Brain pericyte (primary cell): ENCODE results near the gene CAPN8.

Experiments used
- DNase-seq: peaks from one replicate; pipeline ENCODE4 v3.0.0-alpha.2; 2012; ENCODE audit warnings: low read depth, low spot score

The CAPN8 gene

DNA sequence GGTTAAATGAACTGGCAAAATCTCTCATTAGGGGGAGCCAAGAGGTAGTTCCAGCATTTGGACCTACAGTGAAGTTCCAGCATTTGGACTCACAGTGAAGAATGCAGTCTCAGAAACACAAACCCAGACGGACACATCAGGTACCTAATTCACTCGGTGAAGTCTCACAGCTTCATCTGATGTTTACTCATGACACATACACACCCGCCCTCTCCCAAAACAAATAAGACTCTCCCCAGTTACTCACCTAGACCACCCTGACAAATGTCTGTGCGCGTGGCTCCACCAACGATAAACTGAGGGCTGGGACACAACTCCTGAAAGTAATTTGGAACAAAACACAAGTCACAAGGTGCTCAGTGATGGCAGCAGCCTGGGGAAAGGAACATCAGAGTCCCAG, 11.4 kb downstream of the CAPN8 start:
- DNase-seq: no peak

DNA sequence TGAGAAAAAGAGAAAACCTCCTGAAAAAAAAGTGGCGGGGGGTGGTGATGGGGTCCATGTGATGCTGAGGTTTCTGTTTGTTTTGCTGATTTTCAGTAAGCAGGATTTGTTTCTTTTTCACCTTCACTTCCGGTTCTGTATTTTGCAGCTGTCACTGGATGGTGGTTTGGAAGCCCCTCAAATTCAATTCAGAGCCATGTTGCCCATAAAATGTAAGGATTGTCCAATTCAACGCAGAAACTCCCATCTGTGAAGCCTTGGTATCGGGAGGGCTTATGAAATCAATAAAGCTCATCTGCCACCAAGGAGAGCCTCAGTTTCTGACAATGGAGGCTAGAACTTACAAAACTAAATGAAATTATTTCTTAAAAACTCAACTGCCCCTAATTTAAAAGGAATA, 12.1 kb downstream of the CAPN8 start:
- DNase-seq: no peak

DNA sequence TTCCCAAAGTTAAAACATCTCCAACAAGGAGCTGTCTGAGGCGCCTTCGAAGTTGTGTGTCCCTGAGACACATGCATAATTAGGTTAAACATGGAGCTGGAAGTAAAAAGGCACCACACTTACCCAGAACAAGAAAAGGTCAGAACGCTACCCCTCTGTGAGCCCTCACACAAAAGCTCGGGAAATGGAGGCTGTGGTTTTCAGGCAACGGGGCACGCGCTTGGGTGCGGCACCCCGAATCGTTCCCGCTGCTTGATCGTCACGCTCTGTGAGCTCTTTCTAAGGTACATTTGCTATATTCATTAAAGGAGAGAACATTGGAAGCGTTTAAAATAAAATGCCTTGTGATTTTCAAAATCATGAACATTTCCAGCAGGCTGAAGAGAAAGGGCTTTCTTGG, 12.5 kb downstream of the CAPN8 start:
- DNase-seq: no peak

DNA sequence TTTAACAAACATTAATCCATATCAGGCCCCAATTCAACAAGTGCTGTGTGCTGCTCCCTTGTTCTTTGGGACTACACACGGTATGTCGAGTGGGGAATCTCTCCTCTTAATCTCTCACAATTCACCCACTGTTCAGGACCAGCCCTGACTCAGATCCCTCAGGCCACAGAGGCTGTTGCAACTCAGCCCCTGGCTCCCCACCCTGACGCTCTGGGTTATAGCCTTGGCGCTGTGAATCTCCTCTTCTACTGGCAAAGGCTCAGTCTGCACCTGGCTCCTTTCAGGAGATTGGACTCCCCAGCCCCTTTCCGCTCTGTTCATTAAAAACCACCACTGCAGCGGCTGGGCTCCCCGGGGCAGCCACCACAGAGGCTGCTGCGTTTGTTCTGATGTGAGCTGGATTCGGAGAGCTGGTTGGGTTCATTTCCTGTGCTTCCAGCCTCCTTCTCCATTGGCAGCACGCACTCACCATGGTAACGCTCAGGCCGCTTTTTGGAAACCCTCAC, 13.0 kb downstream of the CAPN8 start:
- no peak for DNase-seq

DNA sequence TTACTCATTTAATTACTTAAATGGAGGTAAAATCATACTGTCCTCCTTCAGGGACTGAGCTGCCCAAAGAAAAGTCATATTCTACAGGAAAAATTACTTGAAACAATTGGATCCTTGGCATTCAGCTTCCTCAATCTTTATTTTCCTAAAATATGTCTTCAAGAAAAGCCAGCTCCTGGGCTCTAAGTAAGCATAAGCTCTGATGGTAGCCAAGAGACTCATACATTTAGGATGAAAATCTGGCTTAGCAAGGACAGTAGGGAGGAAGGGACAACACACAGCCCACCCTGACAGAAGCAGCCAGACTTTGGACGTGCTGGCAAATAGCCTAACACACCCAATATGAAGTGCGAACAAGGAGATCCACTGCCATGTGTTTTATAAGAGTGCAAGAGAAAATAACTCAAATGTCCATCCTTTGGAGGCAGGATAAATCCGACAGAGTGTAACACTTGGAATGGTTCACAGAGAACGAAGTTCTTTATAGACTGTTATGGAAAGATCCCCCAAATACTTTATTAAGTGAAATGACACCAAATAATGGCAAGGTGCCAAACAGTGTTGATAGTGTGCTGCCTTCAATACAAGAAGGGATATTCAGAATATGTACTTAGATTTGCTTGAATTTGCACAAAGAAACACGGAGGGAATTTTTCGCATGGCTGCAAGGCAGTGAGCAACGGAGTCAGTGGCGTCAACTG, 14.1 kb downstream of the CAPN8 start:
- DNase-seq: no peak

DNA sequence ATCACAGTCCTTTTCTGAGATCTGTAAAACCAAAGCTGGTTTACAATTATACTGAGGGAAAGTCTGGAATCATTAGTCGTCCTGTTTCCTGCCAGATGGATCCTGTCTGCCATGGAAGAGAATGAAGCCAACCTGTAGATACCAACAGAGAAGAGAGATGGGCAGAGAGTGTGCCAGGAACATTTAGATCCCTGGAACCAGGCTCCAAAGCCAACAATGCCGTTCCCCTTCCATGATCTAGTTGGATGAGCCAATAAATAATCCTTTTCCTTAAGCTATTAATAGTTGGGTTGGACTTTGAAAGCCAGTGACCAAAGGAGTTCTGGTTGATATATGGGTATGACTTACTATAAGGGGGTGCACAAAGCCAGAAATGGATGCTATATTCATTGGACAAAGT, 15.0 kb downstream of the CAPN8 start:
- DNase-seq: no peak

DNA sequence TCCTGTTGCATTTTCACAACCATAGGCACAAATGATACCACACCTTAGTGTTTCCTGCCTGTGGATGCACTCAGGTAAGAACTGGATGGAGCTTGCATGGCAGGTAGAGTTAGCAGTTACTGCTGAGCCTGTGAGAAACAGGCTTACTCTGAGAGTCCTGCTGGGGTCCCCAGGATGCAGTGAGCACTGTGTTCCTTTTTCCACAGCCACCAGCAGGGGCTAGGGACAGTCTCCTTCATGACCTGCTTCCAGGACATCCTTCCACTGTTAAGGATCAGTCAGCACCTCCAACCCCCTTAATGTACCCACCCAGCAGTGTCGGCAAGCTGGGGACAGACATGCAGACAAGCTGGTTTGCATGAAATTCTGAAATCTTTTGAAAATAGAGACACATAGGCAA, 16.3 kb downstream of the CAPN8 start:
- DNase-seq: no peak

DNA sequence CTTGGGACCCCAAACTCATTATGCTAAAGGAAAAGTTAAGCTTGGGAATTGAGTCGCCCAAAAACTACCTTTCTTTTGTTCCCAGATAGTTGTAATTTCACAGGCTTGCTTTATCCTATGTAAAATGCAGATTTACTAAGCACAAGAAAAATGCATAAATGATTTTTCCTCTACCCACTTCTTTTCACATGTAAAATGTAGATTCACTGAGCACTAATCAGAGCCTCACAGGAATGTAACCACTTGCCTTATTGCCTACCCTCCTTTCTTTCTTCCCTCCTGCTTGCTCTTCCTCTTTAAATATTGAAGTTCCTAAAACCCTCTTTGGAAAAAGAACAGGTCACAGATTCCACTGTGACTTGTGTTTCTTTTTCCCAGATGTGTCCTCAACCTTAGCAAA, 18.3 kb downstream of the CAPN8 start:
- DNase-seq: no peak

DNA sequence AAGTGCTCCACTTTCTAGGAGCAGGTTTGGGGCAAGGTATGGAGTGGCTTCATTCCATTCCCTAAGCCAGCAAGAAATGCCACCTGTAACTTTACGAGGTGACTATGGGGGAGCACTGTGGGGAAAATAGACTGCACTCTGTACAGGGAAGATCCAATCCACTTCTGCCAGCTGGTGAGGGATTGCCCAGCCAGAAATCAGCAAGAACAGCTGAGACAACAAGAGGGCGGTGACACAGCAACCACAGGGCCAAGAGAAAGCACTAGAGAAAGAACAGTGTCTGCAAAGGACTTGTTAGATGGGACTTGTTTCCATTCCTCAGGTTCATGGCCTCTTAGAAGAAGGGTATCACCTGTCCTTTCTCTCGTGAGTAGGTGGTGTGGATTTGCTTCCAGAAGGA, 19.6 kb downstream of the CAPN8 start:
- no peak for DNase-seq

DNA sequence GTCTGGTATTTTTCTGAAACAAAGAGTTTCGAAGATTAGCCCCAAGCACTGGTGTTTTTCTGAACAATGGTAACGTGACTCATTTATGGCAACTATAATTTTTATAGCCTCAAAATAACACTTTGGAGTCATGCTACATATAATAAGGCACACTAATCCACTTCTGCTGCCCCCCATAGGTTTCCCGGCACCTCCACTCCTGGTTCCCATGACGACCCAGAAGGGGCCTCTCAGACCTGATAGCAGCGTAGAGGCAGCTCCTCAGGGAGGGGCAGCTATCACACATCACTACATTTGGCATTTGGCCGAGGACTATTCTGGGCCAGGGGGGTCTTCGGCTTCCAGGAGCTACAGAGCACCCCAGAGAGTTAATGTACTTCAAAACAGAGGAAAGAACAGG, 23.3 kb downstream of the CAPN8 start:
- DNase-seq: no peak

DNA sequence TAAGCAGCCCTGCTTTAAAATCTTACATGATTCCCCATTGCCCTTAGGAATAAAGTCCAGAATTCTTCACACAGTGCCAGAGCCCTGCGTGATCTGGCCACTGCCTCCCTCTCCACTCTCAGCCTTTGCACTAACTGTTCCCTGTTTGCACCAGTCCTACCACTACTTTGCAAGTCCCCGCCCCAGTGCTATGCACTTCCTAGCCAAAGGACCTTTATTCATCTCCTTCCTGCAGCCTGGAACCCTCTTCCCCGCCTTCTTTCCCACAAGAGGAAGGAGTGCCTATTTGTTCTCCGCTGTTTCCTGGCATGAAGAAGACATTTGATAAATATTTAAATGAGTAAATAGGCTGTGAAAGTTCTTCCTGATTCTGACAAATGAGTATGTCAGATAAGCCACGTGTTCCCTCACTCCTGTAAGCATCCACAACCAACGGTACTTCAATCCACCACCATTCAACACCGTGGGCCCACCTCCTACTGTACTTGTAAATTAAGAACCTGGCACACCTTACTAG, 23.9 kb downstream of the CAPN8 start:
- no peak for DNase-seq

DNA sequence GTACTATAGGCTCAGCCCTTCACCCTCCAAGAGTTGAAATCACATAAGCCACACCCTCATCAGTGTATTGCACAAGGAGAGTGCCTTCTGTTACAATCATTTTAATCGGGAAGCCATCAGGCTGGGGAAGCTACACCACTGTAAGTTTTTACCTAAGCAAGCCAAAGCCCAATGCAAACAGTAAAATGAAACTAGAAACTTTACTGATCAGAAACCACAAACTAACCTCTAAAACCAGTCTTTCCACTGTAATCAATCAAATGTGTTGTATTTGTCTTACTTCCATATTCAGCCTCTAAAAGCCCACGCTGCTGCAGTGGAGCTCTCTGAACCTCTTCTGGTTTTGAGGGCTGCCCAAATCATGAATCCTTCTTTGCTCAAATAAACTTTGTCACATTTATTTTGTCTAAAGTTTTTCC, 26.2 kb downstream of the CAPN8 start:
- no peak for DNase-seq

DNA sequence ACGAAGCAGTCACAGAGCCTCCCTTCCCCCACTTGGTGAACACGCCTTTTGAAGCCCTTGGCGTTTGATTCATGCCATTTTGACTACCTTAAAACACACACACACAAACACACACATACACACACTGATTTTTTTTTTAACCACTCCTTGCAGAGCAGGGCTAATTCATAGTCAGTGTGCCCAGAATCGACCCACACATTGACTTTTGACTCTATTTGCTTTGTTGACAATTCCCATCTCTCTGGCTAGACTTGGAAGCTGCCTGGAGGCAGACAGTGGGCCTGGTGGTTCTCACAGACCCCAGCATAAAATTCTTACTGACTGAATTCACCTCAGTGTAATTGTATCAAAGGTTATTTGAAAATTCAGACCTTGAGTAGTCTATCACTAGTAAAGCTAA, 30.3 kb downstream of the CAPN8 start:
- DNase-seq: no peak

DNA sequence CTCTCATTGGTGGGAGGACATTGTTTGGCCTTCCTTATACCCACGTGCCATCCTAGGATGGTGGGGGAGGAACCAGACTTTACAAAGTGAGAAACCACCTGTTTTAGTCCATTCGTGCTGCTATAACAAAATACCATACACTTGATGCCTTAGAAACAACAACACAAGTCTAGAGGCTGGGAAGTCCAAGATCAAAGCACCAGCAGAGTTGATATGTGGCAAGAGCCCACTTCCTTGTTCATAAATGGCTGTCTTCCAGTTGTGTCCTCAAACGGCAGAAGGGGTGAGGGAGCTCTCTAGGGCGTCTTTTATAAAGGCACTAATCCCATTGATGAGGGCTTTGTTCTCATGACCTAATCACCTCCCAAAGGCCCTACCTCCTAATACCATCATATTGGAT, 31.1 kb downstream of the CAPN8 start:
- DNase-seq: no peak

DNA sequence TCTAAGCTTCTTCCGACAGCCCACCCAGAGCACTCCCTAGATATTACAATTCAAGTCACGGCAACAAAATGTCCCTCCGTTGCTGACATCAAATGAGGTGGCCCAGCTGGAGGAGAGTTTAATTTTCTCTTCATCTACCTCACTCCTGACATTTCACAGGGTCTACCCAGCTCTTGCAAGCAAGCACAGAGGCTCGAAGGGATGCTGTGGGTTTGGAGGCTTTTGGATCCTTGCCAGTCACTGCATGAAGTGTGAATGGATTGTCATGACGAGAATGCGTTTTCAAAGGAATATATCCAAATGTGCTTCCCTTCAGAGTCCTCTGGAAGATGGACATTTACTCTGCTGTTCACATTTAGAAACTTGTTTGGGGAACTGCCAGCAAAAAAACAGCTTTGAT, 33.5 kb downstream of the CAPN8 start:
- DNase-seq: no peak

DNA sequence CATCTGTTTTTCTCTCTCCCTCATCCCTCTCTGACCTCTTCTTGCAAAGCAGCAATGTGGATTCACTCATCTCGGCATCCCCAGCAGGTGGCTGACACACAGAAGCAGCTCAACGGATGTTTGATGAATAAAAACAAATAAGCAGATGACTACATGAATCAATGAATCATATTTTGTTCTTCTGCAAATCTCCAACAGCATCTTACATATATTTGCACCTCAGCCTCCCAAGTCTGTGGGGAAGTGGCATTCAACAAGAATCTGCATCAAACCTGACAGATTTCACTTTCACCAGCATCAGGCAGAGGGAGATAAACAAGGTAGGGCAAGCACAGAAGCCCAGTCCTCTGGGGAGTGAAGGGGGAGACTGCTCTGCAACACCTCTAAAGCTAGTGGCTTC, 34.0 kb downstream of the CAPN8 start:
- no peak for DNase-seq

DNA sequence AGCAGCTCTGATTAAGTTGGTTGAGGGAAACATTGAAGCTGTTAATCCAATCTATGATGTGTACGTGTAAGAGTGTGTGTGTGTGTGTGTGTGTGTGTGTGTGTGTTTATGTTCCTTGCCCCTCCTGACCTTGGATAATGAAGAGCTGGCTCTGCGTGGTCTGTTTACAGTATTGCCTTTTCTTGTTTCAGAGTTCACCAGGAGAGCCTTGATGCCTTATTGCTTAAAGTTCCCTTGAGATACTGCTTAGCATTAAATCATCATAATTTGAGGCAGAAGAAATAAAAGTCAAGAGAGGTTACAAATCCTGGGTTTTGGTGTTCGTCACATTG, 36.4 kb downstream of the CAPN8 start:
- no peak for DNase-seq

DNA sequence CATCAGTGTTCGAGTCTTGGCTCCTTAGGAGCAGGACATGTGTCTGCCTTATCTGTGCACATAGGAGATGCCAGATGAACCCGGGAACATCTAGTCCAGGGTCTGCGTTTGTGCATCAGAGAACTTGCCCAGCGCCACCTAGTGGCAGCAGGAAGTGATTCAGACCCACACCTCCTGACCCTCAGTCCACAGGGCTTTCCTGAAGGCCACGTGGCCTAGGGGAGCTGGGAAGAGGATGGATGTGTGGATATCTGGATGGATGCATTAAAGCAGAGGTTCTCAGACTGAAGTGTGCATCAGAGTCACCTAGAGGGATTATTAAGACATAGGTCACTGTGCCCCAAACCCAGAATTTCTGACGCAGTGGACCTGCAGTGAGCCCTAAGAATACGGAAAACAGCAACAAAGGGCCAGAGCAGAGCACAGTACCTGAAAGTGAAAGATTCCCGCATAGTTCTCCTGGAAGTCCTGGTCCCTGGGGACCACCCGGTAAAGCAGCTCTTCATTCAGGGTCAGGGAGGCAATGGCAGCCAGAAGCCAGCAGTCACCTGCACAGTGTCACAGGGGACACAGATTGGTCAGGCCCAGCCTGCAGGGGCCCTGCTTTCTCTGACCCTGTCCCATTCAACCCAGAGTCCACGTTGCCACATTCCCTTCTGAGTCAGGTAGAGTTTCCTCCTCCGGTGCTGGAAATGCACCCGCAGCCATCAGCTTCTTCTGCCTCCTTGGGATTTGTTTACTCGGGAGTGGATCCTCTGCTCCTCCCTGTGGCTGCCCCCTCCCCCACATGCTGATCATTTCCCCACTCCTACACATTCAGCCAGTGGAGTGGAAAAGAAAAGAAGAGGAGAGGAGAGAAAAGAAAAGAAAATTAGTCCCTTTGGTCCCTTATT, 37.0 kb downstream of the CAPN8 start:
- no peak for DNase-seq

DNA sequence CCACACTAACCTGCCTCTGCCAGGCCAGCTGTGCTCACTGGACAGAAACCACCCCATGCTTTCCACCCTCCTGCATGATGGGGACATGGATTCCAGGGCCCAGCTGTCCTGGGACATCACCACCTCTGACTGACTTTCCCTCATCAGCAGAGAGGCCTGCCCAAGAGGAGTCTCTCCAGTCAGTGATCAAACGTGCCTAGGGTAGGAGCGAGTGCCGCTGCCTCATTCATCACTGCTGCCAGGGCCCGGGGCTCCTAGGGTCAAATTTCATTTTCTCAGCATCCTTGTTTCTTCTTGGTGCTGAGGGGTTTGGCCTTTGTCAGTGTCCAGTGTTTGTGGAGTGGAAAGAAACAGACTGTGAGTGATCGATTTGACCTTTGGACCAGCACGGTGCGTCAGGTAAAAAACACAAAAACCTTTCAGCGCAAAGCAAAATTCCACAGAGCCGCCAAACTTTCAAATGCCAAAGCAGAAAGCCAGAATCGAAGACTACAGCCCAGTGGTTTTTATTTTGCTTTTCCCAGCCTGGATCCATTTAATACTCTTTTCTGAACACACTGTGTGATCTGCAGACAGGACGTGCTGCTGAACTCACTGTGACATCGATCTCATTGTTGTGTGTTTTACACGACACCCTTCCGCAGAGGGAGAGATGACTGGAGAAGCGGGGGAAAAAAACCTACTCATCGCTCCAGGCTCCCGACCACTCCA, 43.2 kb downstream of the CAPN8 start:
- DNase-seq: no peak

DNA sequence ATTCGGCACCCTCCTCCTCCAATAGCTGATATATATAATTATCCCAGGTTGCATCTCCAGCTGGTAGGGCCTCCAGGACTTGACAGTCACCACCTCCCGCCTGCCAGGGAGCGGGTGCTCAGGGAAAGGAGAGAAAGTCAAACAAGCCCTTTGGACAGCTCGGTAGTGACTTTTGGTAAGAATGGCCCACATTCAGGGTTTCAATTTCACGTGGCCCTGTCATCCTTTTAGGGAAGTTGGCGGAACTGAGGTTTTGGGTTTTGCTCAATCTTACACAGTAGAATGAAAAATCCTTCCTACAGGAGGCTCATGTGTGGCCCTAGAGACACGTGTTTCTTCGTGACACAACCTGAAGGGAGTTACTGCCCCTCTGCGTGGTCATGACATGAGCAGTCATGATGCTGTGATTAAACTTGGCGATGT, 44.2 kb downstream of the CAPN8 start:
- no peak for DNase-seq

DNA sequence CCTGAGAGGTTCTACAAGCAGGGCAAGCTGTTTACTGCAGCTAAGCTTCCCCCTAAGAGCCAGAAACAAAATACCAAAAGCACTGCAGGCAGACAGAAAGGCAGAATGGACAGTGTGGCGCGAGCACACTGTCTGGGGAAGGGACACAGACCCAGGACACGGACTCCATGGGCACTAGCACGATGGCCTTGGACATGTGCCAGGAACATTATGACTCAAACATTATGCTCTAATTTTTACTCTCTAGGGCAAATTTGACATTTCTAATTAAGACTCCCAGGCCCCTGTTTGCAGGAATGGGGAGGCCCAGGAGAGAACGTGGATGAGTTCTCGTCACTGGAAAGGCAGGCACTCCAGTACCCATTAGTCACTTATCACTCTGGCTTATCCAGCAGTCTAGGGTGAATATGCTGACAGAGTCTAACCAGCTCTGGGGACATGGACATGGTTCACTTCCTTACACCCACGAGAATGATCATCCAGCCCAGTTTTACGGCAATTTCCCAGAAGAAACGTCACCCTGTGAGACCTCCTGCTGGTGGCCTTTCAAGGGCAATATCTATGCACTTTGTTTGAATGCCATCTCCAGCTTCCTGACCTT, 45.1 kb downstream of the CAPN8 start:
- no peak for DNase-seq

DNA sequence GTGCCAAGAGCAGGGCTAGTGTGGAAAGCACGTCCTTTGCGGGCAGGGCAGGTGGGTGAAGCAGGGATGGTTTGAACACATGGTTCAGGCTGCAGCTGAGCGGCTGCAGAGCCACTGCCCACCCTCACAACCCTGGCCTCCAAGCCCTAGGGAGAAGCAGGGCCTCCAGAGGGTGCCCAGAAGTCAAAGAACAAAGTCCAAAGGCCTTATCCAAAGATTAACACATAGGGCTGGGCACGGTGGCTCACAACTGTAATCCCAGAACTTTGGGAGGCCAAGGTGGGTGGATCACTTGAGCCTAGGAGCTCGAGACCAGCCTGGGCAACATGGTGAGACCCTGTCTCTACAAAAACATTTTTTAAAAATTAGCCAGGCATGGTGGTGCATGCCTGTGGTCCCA, 46.8 kb downstream of the CAPN8 start:
- no peak for DNase-seq
